ENCODE data around the gene ADSS1.

The ADSS1 gene

GRCh38 chr14:104723651-104724406 lies at the start of gene ADSS1:
Gene ADSS1, plus strand, starts transcription at chr14:104724229. Its CDS starts 42 bp downstream, at chr14:104724271.
- DNase-seq (ENCODE audit: low spot score): peak; percentile 80

- DNase-seq (ENCODE audit: low spot score): no peak
Observed at GRCh38 chr14:104675447-104675846, 48.6 kb upstream of the ADSS1 start.

GRCh38 chr14:104676130-104676693 lies 47.8 kb upstream of the ADSS1 start:
- DNase-seq (ENCODE audit: low spot score): no peak

DNA sequence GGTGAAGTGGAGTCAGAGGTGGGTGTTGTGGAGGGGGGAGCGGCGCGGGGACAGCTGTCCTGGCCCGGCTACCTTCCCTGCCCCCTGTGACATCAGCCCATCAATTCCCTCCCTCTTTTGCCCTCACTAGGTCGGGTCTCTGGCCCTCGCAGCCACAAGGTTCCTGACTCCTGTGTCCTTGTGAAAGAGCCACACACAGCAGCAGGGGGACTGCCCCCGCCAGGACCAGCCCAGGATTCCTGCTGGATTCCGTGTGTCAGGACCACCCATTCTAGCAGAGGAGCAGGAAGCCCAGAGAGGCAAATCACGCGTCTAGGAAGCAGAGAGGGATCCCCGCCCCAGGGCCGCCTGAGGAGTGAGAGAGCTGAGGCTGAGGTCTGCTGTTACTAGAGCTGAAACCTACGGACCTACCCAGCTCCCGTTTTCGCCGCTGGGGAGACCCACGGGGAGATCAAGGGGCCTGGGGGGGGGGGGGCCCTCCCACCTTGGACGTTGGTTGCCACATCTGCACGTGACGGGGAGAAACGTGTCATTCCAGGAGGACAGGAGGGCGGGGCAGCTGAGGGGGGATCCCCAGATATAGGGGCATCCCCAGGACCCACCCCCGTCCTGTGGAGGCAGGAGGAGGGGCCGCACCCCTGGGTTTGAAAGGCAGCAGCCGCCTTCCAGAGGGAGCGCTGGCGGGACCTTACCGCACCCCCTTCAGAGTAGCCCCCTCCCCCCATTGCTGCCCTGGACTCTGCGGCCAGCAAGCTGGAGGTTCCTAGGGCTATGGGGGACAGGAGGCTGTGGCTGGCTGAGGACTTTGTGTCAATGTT lies 47.1 kb upstream of the ADSS1 start:
- DNase-seq (ENCODE audit: low spot score): no peak

DNA sequence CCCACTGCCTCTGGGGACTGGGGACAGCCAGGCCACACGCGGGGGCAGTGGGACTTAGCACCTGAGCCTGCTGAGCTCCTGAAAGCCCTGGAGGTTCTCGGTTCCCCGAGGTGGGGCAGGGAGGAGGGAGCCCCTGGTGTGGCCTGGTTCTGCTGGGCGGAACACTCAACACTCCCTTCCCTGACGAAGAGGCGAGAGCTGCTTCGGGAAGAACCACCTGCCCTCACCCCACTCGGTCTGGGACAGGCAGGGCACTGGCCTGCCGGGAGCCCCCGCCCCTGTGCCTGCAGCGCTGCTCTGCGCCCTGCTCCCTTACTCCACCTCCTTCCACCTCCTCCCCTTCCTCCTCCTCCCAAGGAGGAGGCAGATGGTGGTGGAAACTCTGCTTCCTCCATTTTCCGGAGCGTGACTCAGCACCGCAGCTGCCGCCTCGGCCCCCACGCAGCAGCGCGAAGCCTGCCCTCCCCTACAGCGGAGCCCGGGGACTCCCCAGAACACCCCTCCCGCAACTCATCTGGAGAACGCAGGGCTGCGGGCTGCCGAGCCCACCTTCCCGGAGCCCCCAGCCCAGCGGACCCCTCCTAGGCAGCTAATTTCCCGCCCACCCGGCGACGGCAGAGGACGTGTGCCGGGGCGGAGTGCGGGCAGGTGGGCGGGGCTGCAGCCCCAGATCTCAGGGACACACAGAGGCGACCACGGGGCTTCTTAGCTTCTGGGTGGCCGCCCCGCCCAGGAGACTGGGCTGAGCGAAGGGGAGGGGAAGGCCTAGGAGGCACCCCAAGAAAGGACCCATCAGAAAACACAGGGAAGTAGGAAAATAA lies 46.3 kb upstream of the ADSS1 start:
- peak; percentile 91 for DNase-seq (ENCODE audit: low spot score)

GRCh38 chr14:104678346-104678745 lies 45.7 kb upstream of the ADSS1 start:
- DNase-seq (ENCODE audit: low spot score): no peak

- no peak for DNase-seq (ENCODE audit: low spot score)
Observed at GRCh38 chr14:104678901-104679705, 44.9 kb upstream of the ADSS1 start.

DNA sequence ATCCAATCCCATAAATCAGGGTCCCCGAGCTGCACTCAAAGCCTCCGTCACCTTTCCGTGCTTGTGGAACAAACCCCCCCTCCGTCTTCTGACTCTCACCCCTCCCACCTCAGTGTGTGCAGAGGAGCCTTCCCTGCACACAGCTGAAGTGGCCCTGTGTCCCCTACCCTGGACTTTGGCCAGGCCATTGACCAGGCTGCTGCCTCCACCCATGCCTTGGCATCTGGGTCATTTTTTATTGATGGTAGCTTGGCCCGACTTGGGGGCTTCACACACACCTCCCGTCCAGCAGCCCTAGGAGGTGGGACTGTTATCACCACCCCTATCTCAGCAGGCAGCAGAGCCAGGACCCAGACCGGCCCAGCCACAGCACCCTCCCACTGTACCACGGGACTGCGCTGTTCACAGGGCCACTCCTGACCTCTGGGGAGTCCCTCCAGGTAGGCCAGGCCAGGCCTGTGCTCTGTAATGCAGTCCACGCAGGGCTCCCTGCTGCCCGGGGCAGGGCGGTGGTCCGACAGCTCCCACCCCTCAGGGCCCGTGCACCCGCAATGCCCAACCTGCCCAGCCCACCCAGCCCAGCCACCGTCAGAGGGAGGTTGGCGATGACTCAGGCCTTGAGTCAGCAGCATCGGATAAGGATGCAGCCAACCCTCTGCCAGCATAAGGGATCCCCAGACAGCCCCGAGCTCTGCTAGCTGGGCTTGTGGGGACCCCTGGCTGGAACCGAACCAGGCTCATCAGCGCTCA lies 43.8 kb upstream of the ADSS1 start:
- no peak for DNase-seq (ENCODE audit: low spot score)

DNA sequence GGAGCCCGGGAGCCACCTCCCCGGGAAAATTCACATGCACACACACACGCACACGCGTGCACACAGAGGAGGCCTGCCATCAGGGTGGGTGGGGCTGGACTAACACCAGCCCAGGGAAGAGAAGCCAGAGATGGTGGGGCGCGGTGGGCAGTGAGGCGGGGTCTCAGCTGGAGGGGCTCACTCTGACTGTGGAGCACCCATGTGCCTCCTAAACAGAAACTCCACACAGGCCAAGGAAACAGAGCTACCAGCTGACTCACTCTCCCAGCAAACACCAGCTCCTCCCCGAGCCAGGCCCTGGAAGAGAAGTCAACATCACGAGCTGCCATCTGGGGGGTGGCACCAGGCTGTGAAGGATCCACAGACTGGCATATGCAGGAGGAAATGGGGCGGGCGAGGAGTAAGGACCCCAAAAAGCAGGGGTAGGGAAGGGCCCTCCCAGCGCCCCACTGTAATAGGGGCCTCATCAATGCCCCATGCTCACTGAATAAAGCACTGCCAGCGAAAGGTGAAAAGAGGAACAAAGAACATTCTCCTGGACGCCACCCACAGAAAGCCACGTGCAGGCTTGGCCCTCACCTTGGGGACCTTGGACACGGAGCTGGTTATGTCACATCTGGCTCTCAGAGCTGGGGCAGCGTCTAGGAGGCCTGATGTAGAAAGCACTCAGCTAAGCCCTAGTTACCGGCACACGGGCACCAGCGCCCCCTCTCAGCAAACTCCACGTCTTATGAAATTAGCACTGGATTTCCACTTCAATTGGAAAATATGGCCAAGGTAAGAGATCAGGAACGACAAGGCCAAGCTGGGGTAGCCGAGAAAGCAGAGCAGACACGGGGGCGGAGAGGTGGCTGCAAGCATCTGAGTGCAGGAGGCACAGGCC lies 43.0 kb upstream of the ADSS1 start:
- DNase-seq (ENCODE audit: low spot score): no peak

GRCh38 chr14:104681689-104682074 lies 42.3 kb upstream of the ADSS1 start:
- peak; percentile 91 for DNase-seq (ENCODE audit: low spot score)

- DNase-seq (ENCODE audit: low spot score): no peak
Observed at GRCh38 chr14:104682107-104682593, 41.9 kb upstream of the ADSS1 start.

DNA sequence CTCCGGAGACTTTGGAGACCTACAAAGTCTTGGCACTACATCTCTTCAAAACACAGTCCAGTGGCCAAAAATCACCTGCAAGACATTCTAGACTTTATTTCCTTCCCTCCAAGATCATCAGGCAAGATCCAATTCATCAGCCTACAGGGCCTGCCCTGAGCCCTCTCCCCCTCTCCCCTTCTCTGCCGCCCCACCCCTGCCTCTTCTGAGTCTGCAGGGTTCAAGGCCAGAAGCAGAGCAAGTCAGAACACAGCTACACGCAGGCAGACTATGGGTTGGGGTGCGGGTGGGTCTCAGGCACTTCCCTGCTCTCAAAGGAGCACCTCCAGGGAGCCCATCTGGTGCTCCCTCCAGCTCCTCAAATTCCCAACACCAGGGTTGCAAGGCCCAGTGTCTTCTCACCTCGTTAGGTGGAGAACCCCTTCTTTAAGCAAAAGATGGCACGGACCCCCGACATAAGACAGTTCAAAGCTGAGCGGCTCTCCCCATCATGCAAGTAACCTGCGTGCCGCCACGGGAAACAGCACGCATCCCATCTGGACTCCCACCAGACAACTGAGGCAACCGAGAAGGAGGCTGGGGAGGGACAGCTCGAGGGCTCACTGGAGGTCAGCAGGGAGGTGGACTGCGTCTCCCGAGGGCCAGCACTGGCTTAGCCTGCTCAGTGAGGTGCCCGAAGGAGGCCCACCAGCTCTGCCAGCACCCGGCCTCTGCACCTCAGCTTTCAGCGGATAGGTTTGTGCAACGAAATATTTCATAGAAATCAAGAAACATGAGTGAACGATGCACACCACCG lies 40.2 kb upstream of the ADSS1 start:
- DNase-seq (ENCODE audit: low spot score): no peak

DNA sequence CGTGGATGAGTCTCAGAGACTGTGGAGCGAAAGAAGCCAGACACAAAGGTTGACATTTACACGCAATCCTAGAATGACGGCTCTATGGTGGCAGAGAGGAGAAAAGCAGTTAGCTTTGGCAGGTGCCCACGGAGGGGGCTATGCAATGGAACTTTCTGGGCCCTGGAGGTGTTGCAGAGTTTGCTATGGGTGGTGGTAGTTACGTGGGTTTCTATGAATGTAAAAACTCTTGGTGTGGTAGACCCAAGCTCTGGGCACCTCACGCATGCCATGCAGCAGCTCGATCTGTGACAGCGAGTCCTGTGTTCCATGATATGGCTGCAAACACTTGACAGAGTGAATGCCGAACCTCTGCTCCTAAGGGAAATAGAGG lies 39.6 kb upstream of the ADSS1 start:
- DNase-seq (ENCODE audit: low spot score): no peak

DNA sequence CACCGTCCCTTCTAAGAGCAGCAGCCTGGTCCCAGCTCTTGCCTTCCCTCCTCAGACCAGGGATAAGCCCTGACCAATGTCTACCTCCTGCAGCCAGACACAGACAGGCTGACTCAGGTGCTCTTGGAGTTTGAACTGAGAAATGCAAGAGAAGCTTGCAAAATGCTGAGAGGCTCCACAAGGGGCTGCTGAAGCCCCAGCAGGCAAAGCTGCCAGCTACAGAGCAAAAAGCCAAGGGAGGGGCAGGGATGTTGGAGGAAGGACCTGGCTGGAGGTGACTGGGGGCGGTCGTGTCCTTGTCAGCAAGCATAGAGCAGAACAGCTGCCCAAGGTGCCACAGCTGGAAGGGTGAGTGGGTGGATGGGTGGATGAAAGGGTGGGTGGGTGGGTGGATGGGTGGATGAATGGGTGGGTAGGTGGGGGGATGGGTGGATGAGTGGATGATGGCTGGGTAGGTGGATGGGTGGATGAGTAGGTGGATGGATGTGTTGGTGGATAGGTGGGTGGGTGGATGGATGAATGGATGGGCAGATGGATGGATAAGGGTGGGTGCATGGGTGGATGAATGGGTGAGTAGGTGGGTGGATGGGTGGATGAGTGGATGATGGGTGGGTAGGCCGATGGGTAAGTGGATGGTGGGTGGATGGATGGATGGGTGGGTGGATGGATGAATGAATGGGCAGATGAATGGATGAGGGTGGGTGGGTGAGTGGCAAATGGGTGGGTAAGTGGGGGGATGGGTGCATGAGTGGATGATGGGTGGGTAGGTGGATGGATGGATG lies 38.6 kb upstream of the ADSS1 start:
- DNase-seq (ENCODE audit: low spot score): no peak

DNA sequence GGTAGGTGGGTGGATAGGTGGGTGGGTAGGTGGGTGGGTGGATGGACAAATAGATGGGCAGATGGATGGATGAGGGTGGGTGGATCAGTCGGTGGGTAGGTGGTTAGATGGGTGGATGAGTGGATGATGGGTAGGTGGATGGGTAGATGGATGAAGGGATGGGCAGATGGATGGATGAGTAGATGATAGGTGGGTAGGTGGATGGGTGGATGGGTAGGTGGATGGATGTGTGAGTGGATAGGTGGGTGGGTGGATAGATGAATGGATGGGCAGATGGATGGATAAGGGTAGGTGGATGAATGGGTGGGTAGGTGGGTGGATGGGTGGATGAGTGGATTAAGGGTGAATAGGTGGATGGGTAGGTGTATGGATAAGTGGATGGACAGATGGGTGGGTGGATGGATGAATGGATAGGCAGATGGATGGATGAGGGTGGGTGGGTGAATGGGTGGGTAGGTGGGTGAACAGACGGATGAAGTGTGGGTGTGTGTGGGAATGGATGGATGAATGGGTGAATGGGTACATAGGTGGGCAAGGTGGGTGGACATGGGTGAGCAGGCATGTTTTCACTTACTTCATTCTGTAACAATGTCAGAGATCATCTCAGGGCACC lies 37.9 kb upstream of the ADSS1 start:
- no peak for DNase-seq (ENCODE audit: low spot score)

DNA sequence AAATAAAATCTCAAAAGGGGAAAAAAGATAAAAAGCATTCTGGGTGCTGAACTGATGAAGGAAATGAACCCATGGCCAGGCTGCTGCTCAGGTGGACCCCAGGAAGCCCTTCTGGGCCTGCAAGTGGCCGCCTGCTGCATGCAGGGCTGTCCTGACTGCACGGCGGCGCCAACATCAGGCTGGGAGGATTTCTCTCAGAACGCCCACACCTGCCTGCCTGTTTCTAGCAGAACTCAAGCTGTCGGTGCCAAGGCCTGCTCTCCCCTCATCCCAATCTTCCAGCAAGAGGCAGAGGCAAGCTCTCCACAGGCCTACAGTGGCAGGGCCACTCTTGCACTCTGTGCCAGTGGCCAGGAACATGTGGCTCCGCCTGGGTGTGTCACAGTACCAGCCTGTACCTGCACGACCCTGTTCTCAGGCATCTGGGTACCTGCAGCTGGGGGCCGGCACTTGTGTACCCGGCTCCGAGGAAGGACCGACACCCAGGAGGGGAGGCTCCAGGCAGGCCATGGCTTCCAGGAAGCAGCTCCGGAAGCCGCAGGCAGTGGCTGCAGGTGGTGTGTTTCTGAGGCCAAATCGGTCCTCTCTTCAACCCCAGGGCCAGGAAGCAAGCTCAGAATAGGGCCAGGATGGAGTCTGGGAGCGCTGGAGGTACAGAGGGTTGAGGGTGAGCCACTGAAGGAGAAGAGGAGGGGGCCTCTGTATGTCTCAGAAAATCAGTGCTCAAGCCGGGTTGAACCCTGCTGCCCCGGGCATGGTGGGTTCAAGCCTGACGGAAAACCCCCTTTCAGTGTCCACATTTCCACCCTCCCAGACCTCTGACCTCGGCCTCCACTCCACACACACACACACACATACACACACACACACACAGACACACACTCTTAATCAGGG lies 37.2 kb upstream of the ADSS1 start:
- DNase-seq (ENCODE audit: low spot score): no peak
